Activated naive CD4-positive, alpha-beta T cell treated with anti-CD3 and anti-CD28 coated beads, Interleukin-2, amount 50 U/mL, for 72 hours (primary cell): ENCODE measurements around the gene MYL7. TPM values are rescaled to one million over a fixed set of nuclear protein-coding genes. Genes with fewer than 3 reads are reported as not detected.
"Not testable (repeated sequence)": the region's sequence is repeated elsewhere in the genome, so short reads cannot be mapped to it uniquely, and the experiment has no call there.

ENCODE experiments used
- ATAC-seq, 2 donors: fragments of 150-1000 bp; cut with Tn5 transposase; 2 replicates each; pipeline ENCODE4 v1.10.0; 2021; ENCODE audit warnings: mild to moderate bottlenecking in 2 of 2, moderate library complexity in 2 of 2
- DNase-seq, 2 donors: peaks; one replicate each; pipeline ENCODE4 v3.0.0; 2021 to 2022; ENCODE audit warnings: low spot score in 2 of 2
- H3K27ac Mint-ChIP-seq, 2 donors: one replicate each; pipeline ENCODE4 v1.8.0; 2022; ENCODE audit warnings: mild to moderate bottlenecking in 2 of 2, mixed read lengths in 2 of 2
- H3K36me3 Mint-ChIP-seq, 2 donors: one replicate each; pipeline ENCODE4 v1.8.0; 2022; ENCODE audit warnings: mixed read lengths in 2 of 2
- H3K9me3 Mint-ChIP-seq, 2 donors: one replicate each; pipeline ENCODE4 v1.8.0; 2022; ENCODE audit warnings: mixed read lengths in 2 of 2
- total RNA-seq, 2 donors: library from RNA; stranded (reverse); gene quantifications; one replicate each; pipeline ENCODE4 v1.2.3, GENCODE V29; 2022

Gene MYL7
- total RNA-seq, 2 donors from 2014 or later: not detected

DNA sequence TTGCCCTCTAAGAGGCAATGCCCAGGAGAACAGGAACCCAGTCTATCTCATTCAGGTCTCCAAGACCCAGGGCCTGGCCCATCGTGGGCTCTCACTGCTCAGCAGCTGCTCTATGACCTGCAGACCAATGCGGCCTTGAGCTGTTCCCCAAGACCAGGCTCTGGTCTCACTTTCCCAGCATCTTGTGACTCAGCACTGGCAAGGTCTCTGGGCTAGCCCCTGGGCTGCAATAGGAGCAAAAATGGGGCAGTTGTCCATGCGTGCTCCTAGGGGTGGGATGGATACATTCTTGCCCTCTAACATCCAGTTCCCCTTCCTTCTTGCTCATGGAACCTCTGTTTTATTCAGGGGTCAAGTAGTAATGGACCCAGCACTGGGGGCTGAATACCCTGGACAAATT lies 34.6 kb upstream of the MYL7 start:
- no peak for ATAC-seq
- Mint-ChIP-seq H3K9me3 (no peaks in the 10 kb centered on the region), H3K36me3 (no peaks in the 10 kb centered on the region), H3K27ac (no peak overlapping the region)
- DNase-seq: no peak

DNA sequence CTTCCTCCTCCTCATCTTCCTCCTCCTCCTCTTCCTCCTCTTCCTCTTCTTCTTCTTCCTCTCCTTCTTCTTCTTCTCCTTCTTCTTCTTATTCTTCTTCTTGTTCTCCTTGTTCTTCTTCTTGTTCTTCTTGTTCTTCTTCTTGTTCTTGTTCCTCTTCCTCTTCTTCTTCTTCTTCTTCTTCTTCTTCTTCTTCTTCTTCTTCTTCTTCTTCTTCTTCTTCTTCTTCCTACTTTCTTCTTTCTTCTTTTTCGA lies 33.5 kb upstream of the MYL7 start:
- ATAC-seq, H3K36me3 Mint-ChIP-seq, DNase-seq, H3K27ac Mint-ChIP-seq, H3K9me3 Mint-ChIP-seq: not testable (repeated sequence)

DNA sequence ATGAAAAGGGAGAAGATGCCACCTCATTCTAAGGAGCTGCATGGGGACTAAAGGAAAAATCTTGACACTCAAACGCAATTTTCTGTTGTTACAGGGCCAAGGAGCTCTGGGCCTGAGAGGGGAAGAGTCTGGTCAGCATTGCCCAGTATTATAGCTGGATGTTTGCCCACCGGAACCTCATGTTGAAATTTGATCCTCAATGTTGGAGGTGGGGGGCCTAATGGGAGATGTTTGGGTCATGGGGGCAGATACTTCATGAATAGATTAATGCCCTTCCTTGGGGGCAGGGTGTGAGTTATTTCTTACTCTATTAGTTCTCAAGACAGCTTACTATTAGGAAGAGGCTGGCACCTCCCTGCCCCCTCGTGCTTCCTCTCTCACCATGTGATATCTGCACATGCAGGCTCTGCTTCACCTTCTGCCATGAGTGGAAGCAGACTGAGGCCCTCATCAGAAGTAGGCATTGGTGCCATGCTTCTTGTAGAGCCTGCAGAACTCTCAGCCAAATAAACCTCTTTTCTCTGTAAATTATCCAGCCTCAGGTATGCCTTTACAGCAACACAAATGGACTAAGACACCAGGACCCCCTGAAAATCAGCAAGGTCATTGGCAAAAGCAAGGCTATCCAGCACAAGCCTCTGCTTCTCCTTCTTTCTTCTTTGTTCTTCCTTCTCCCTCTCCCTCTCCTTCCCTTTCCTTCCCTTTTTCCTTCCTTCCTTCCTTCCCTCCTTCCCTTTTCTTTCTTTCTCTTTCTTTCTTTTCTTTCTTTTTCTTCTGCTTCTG lies 33.0 kb upstream of the MYL7 start:
- H3K9me3 Mint-ChIP-seq: no peaks in the 10 kb centered on the region
- ATAC-seq: no peak
- H3K36me3 Mint-ChIP-seq: no peaks in the 10 kb centered on the region
- DNase-seq: no peak
- H3K27ac Mint-ChIP-seq: no peak overlapping the region

DNA sequence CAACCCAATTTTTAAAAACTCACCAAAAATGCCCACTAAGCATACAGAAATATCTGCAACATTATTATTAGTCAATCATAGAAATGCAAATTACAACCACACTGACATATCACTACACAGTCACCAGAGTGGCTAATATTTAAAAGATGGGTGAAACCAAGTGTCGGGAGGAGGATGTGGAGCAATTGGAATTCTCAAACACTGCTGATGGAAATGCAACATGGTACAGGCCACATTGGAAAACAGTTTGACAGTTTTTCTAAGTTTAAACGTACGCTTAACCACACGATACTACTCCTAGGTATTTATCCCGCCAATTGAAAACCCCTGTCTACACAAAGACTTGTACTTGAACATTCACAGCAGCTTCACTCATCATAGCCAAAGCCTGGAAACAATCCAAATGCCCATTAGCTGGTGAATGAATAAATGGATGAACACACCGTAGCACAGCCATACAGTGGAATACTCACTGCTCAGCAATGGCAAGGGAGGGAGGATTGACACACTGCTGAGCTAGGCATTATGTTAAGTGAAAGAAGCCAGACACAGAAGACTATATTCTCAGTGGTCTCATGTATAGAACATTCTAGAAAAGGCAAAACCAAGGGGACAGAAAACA lies 31.8 kb upstream of the MYL7 start:
- ATAC-seq (no peak), DNase-seq (no peak)
- no peak overlapping the region for H3K27ac Mint-ChIP-seq
- H3K36me3 Mint-ChIP-seq: no peaks in the 10 kb centered on the region
- H3K9me3 Mint-ChIP-seq: no peaks in the 10 kb centered on the region

DNA sequence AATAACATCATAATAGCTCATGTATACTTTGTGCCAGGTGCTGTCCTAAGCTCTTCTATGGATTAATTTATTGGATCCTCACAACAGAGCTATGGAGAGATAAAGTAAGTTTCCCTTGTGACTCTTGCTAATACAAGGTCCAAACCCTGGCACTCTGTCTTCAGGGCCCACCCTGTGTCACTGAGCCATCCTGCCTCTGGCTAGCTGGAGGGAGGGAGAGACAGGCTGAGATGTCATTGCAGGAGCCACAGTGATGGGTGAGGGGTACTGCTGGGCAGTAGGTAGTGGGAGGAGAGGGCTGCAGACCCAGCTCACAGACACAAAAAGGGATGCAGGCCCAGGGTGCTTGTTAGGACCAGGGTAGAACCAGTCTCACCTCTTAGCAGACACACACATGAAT lies 31.2 kb upstream of the MYL7 start:
- ATAC-seq (no peak), DNase-seq (no peak)
- H3K27ac Mint-ChIP-seq: no peak overlapping the region
- no peaks in the 10 kb centered on the region for H3K9me3 Mint-ChIP-seq
- H3K36me3 Mint-ChIP-seq: no peaks in the 10 kb centered on the region

DNA sequence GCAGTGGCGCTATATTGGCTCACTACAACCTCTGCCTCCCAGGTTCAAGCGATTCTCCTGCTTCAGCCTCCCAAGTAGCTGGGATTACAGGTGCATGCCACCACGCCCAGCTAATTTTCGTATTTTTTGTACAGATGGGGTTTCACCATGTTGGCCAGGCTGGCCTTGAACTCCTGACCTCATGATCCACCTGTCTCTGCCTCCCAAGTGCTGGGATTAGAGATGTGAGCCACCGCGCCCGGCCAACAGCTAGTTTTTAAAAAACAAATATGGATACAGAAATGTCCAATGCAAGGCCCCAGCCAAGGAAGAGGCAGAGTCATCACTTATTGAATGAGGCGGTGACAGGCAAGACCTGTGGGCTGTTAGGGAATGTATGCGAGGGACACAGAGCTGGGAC lies 30.8 kb upstream of the MYL7 start:
- DNase-seq, ATAC-seq, H3K27ac Mint-ChIP-seq, H3K9me3 Mint-ChIP-seq, H3K36me3 Mint-ChIP-seq: not testable (repeated sequence)

DNA sequence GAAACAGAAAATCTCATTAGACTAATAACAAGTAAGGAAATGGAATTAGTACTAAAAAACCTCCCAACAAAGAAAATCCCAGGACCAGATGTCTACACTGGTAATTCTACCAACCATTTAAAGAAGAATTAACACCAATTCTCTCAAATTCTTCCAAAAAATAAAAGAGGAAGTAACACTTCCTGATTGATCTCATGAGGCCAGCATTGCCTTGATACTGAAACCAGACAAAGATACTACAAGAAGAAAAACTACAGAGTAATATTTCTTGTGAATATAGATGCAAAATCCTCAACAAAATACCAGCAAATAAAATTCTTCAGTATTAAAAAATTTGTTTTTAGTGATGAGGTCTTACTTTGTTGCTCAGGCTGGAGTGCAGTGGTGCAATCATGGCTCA lies 26.8 kb upstream of the MYL7 start:
- ATAC-seq: no peak

DNA sequence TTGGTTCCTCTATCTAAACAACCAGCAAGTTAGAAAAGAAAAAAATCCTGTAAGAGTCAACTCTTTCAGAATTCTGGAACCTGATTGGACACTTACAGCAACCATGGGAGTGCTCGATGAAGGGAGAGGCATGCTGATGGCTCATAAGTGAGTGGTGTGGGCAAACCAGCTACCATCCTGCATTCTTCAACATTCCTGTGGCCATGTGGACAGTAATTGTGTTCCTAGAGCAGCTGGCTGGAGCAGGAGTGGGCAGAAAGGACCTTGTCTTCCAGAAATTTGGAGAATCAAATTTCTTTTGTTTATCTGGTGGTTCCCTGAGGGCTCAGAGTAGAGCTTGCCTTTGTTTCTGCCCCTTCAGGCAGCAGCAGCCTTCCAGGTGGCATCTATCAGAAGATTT lies 22.5 kb upstream of the MYL7 start:
- no peak for ATAC-seq
- no peak overlapping the region for H3K27ac Mint-ChIP-seq
- no peak for DNase-seq
- H3K9me3 Mint-ChIP-seq: no peaks in the 10 kb centered on the region
- H3K36me3 Mint-ChIP-seq: no peaks in the 10 kb centered on the region

More for the DNA sequence above, 26.8 kb upstream of the MYL7 start:
- Mint-ChIP-seq H3K9me3 (no peaks in the 10 kb centered on the region), H3K27ac (no peak overlapping the region), H3K36me3 (no peaks in the 10 kb centered on the region)
- no peak for DNase-seq

DNA sequence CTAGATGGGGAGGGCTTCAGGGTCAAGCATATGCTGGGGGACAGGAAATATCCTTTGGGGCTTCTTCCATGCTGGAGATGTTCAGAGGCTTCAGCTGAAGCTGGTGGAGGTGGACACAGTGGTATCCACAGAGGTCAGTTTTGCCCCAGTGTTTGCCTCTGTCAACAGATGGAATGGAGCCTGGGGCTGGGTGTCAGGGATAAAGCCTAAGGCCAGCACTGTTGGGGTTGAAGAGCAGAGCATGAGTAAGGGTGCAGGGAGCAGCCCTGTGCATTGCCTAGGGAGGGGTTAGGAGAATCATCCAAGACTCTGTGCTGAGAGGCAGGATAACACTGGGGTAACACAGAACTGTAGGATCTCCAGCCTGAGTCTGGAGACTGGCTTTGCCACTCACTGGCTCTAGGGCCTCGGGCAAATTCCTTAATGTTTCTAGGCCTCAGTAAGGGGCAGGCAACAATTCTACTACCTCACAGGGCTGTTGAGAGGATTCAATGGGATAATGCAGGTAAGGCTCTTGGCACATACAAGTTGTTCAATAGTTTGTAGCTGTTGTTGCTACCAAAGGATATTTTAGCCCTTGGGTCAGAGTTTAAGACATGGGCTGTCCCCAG lies 21.8 kb upstream of the MYL7 start:
- Mint-ChIP-seq H3K36me3 (no peaks in the 10 kb centered on the region), H3K9me3 (no peaks in the 10 kb centered on the region), H3K27ac (no peak overlapping the region)
- DNase-seq: no peak
- no peak for ATAC-seq

DNA sequence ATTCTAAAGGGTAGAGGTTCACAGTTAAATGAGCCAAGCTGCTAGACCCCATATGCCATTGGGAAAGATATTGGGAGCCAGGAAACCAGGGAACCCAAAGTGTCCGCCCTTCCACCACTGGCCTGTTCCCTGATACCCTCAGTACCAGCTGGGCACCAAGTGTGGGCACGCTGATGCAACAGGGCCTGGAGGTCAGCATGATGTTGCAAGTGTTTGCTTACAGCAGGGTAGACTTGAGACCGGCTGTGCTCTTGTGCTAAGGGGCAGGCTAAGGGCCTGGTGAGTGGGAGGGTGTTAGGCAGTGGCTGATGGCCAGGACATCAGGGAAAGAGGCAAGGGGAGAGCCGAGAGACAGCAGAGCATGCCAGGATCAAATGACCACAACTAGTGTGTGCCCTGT lies 21.0 kb upstream of the MYL7 start:
- H3K9me3 Mint-ChIP-seq: no peaks in the 10 kb centered on the region
- ATAC-seq (no peak), DNase-seq (no peak)
- H3K27ac Mint-ChIP-seq: no peak overlapping the region
- no peaks in the 10 kb centered on the region for H3K36me3 Mint-ChIP-seq

DNA sequence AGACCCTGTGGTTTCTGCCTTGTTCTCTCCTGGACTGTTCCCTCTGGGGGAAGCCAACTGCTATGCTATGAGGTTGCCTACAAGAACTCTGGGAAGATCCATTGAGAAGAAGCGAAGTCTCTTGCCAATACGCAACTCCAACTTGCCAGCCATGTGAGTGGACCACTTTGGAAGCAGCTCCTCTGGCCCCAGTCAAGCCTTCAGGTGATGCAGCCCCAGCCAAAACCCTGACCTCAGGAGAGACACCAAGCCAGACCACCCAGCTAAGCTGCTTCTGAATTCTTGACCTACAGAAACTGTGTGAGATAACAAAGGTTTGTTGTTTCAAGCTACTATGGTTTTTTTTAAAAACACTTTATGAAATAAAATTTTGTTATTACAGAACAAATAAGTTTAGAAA lies 20.2 kb upstream of the MYL7 start:
- ATAC-seq (no peak), DNase-seq (no peak)
- Mint-ChIP-seq H3K36me3 (no peaks in the 10 kb centered on the region), H3K27ac (no peak overlapping the region), H3K9me3 (no peaks in the 10 kb centered on the region)

DNA sequence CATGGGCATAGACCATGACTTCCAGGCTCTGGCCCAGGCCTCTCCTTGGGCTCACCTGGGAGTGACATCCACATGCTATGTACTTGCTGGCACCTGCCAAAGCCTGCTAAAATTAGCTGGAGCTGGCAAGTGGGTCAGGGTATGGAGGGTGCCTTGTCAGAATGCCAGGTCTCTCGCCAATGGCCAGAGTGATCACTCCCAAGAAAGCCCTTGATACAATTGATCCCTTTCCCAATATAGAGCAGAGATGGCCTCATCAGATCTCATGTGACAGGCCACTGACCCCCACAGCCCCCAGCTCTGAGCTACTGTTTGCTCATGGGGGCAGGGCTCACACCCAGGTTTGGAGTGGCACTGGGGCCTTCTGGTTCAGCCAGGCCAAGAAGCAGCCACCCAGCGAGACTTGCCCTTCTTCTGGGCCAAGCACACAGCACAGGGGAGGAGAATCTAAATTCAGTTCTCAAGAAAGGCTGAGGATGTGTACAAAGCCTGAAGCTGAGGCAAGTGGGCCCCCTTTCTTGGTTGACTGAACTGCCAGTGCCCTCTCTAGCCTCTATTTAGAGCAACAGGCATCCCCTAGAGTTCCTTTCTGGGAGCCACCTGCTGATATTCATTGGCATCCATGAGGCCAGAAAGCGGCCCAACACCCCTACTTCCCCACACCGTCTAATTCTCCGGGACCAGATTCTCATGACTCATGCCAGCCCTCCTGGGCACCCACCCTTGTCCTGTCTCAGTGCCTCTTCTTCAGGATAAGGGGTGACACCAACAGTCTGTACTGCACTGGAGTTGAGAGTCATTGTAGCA lies 18.9 kb upstream of the MYL7 start:
- Mint-ChIP-seq H3K36me3 (no peaks in the 10 kb centered on the region), H3K9me3 (no peaks in the 10 kb centered on the region), H3K27ac (no peak overlapping the region)
- ATAC-seq (no peak), DNase-seq (no peak)

DNA sequence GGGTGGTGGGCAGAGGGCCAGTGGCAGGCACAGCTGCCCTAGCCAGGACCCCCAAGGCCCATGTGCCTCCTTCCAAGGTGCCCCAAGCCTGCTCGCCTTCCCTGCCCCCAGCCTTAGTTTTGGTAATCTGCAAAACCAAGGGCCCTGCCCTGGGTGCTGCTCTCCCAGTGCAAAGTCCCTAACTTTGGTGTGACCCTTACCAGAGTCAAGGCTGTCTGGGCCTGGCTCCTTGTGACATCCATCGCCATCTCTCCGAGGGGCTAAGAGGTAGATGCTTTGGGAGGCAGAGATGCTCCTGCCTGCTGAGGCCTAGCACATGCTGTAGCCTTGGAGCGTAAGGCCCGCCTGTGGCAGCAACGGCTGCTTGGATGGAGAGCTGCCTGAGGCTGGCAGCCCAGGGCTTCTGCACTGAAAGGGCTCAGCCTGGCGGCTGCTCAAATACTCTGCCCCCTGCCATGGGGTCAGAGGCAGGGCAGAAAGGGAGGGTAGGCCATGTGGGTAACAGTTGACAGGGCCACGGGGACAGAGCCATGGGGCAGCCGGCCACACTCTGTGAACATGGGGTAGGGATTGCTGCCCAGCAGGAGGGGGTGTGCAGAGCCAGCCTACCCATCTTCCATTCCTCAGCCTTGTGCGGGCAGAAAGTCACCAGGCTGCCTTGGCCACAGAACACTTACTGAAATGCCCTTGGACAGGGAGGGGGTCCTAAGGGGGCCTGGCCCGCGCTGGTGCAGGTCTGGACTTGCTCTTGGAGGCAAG lies 17.9 kb upstream of the MYL7 start:
- Mint-ChIP-seq H3K36me3 (no peaks in the 10 kb centered on the region), H3K27ac (peak overlapping the region; percentile 47 to 90), H3K9me3 (no peaks in the 10 kb centered on the region)
- no peak for ATAC-seq
- DNase-seq: no peak

DNA sequence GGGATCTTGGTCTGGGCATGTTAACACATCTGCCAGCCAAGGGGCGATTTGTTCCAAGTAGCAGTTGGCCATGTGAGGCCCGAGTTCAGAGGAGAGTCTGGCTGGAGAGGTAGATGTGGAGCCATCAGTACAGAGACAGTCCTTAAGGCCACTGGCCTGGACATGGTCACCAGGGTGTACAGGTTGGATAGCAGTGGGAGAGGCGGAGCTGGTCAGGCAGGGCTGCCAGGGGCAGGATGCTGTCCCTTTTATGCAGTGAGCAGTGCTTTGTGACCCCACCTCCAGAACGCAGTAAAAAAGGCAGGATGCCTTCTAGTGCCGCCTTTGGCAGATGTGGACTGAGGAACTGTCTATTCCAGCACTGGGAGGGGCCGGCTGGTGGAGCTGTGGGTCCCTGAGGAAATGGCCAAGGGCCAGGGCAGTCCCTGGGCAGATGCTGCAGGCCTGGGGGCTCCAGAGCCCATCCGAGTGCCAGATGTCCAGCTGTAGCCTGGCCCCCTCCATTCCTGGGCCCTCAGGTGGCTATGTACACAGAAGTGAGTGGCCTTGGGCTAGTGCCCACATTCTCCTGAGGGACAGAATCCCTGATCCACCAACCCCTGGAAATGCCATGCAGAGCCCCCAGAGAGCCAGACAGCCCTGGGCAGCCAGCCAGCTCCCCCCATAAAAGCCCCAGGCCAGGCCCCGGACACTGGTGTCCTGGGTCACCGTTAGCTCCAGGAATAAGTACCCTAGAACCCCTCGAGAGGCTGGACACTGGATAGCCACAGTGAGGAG lies 17.2 kb upstream of the MYL7 start:
- ATAC-seq: no peak
- no peak for DNase-seq
- H3K9me3 Mint-ChIP-seq: no peaks in the 10 kb centered on the region
- H3K36me3 Mint-ChIP-seq: no peaks in the 10 kb centered on the region
- H3K27ac Mint-ChIP-seq: no peak overlapping the region

DNA sequence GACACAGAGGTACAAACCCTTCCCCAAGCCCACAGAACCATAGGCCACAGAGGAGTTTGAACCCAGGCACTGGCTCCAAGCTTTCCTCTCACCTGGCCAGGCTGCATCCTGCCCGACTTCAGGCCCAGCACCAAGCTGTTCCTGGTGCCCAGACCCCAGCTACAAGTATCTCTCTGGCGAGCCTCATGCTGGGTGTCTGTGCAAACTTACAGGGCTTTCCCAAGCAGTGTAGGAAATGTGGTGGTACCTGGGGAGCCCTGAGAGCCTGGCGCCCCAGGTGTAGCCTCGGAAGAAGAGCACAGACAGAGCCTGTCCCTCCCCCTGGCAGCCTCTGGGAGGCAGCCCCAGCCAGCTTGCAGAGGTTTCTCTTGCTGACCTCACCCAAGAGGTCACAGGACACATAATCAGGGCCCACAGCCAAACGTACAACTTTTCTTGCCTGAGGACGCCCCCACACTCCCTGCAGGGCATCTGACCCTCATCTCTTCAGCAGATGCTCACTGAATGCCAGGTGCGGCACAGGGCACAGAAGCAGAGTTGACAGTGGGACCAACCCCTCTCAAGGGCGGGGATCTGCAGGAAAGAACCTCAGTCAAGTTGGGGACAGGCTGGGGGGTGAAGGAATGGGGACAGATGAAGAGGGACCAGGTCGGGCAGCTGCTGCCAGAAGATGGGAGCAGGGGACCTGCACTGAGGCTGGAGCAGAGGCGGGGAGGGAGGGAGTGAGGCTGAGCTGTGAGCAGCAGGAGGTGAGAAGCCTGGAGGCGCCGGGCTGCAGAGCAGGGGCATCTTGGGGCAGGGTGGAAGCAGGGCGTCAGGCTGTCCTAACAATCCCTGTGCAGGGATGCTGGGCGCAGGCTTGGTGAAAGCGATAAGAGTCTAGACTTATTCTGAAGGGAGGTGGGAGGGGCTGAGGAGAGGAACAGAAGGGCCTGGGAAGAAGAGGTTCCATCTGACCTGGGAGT lies 16.3 kb upstream of the MYL7 start:
- no peaks in the 10 kb centered on the region for H3K9me3 Mint-ChIP-seq
- H3K27ac Mint-ChIP-seq: peak overlapping the region in 1 of 2 donors; percentile 22
- H3K36me3 Mint-ChIP-seq: no peaks in the 10 kb centered on the region
- ATAC-seq (no peak), DNase-seq (no peak)
